Left lung (tissue), 10 donors: ENCODE data around the gene IGSF23. TPM values are rescaled to one million over a fixed set of nuclear protein-coding genes. Genes with fewer than 3 reads are reported as not detected.
A peak's percentile ranks its signal among the peaks of the same experiment; 100 is the strongest.

Source experiments
- ATAC-seq: fragments of 200-7000 bp; cut with Tn5 transposase; one replicate; pipeline ENCODE4 v1.9.1; 2020; ENCODE audit warnings: moderate library complexity
- DNase-seq, 4 donors: peaks; one replicate each; pipeline ENCODE4 v3.0.0-alpha.2; 2013 to 2020
- H3K27ac ChIP-seq, 2 donors: fragments of 200-600 bp; sonication (generic) in 1 of 2; one replicate each; pipeline versions ENCODE4 v1.5.0 to v1.8.0; 2020 to 2021
- H3K27me3 ChIP-seq, 2 donors: fragments of 200-600 bp; sonication (generic) in 1 of 2; one replicate each; pipeline versions ENCODE4 v1.5.0 to v1.8.0; 2020 to 2021
- H3K36me3 ChIP-seq, 2 donors: fragments of 200-600 bp; sonication (generic) in 1 of 2; one replicate each; pipeline versions ENCODE4 v1.5.0 to v1.8.0; 2020 to 2021
- H3K4me1 ChIP-seq, 2 donors: fragments of 200-600 bp; one replicate each; pipeline ENCODE4 v1.8.0; 2021
- H3K4me3 ChIP-seq, 2 donors: fragments of 200-600 bp; sonication (generic) in 1 of 2; one replicate each; pipeline versions ENCODE4 v1.5.0 to v1.8.0; 2020 to 2021; ENCODE audit warnings: mild to moderate bottlenecking in 1 of 2
- H3K9me3 ChIP-seq, 2 donors: fragments of 200-600 bp; sonication (generic) in 1 of 2; one replicate each; pipeline versions ENCODE4 v1.5.0 to v1.8.0; 2020 to 2021
- intact Hi-C, 2 donors: fragments of 100-400 bp; cut with DNase I; formaldehyde crosslinking; loops; one replicate each; pipeline versions ENCODE4 v1.11.2 to v1.14.2; 2022
- polyA plus RNA-seq, 6 donors: library from polyadenylated mRNA; unstranded; fragments of 120-200 nt; gene quantifications; one replicate each; pipeline ENCODE4 v1.2.1, GENCODE V29; 2013; ENCODE audit not compliant: insufficient read length in 6 of 6
- total RNA-seq, 2 donors: library from RNA; stranded (reverse); fragmentation: NEBNext Ultra II Directional; extraction: Animal tissue kit (Norgen Biotek cat#: 25700); gene quantifications; one replicate each; pipeline ENCODE4 v1.2.1, GENCODE V29; 2021
- TF ChIP-seq, protein P1 (sequence below), 2 donors: fragments of 200-600 bp; sonication (generic) in 1 of 2; IDR thresholded peaks; one replicate each; pipeline versions ENCODE4 v1.5.0 to v1.8.0; 2021; ENCODE audit warnings: antibody characterized with exemption in 2 of 2
- donor health status: DM: no; HTN: yes; CAD: no.
- donor health status: DM: no; HTN: no; CAD: no.

IGSF23 gene
- total and polyA plus RNA-seq, 8 donors = 0.17 to 0.18 TPM; not detected in 6

DNA sequence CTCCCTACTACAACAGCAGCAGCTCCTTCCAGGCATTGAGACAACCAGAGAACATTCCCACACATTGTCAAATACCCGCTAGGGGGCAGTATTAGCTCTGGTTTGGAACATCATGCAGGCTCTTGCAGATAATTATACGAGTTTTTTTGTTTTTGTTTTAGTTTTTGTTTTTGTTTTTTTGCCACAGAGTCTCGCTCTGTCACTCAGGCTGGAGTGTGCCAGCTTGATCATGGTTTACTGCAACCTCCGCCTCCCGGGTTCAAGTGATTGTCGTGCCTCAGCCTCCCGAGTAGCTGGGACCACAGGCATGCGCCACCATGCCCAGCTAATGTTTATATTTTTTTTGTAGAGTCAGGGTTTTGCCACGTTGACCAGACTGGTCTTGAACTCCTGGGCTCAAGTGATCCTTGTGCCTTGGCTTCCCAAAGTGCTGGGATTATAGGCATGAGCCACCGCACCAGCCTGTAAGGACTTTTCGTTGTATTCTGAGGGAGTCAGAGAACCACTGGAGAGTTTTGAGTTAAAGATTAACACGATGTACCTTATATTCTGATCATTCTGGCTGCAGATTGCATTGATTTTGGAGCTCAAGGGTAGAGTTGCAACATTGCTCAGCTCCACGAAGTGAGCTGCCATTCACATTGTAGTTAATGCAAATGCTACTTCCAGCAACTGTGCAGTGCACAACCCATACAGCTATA is 42.2 kb upstream of the IGSF23 start:
- DNase-seq (peak in 3 of 4 donors; percentile 44 to 78 (median 68)), ATAC-seq (peak; percentile 95)
- no peak overlapping the region for H3K4me3 ChIP-seq
- intact Hi-C loops = loop anchor here in 1 of 2 donors (5.0 kb wide), 1 partner anchor 86 kb away; no protein-coding TSS in a partner anchor
- no peak overlapping the region for H3K27ac ChIP-seq
- H3K27me3 ChIP-seq = peaks cover 0 to 7% of the 10 kb centered on the region in 2 donors
- H3K36me3 ChIP-seq = no peaks in the 10 kb centered on the region
- peaks cover 0 to 4% of the 10 kb centered on the region in 2 donors for H3K4me1 ChIP-seq
- TF ChIP-seq, protein P1, sequence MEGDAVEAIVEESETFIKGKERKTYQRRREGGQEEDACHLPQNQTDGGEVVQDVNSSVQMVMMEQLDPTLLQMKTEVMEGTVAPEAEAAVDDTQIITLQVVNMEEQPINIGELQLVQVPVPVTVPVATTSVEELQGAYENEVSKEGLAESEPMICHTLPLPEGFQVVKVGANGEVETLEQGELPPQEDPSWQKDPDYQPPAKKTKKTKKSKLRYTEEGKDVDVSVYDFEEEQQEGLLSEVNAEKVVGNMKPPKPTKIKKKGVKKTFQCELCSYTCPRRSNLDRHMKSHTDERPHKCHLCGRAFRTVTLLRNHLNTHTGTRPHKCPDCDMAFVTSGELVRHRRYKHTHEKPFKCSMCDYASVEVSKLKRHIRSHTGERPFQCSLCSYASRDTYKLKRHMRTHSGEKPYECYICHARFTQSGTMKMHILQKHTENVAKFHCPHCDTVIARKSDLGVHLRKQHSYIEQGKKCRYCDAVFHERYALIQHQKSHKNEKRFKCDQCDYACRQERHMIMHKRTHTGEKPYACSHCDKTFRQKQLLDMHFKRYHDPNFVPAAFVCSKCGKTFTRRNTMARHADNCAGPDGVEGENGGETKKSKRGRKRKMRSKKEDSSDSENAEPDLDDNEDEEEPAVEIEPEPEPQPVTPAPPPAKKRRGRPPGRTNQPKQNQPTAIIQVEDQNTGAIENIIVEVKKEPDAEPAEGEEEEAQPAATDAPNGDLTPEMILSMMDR (IDR thresholded peaks at IDR 0.05) = peak; percentile 83 to 88
- H3K9me3 ChIP-seq = no peaks in the 10 kb centered on the region

GRCh38 chr19:44571830-44572580 is 41.4 kb upstream of the IGSF23 start:
- intact Hi-C loops = loop anchor here in 1 of 2 donors (5.0 kb wide), 1 partner anchor 85 kb away; no protein-coding TSS in a partner anchor
- H3K27me3 ChIP-seq = peaks cover 0 to under 1% of the 10 kb centered on the region in 2 donors
- no peaks in the 10 kb centered on the region for H3K9me3 ChIP-seq
- no peak overlapping the region for H3K27ac ChIP-seq
- H3K4me3 ChIP-seq = no peak overlapping the region
- peak; percentile 10 for ATAC-seq
- H3K36me3 ChIP-seq = no peaks in the 10 kb centered on the region
- DNase-seq = no peak
- peaks cover 0 to under 1% of the 10 kb centered on the region in 2 donors for H3K4me1 ChIP-seq
- TF ChIP-seq, protein P1 (IDR thresholded peaks at IDR 0.05) = no peak

- Histone ChIP-seq H3K4me3 (no peak overlapping the region), H3K4me1 (no peaks in the 10 kb centered on the region), H3K27ac (no peak overlapping the region), H3K9me3 (no peaks in the 10 kb centered on the region), H3K36me3 (no peaks in the 10 kb centered on the region), H3K27me3 (no peaks in the 10 kb centered on the region)
- DNase-seq (no peak), ATAC-seq (no peak)
- TF ChIP-seq, protein P1 (IDR thresholded peaks at IDR 0.05) = no peak
- intact Hi-C loops = loop anchor here in 1 of 2 donors (5.0 kb wide), 1 partner anchor 85 kb away; no protein-coding TSS in a partner anchor
Observed at GRCh38 chr19:44572581-44572900, 40.8 kb upstream of the IGSF23 start.

GRCh38 chr19:44573183-44573582 is 40.2 kb upstream of the IGSF23 start:
- Histone ChIP-seq H3K9me3 (no peaks in the 10 kb centered on the region), H3K36me3 (no peaks in the 10 kb centered on the region), H3K27ac (no peak overlapping the region), H3K4me1 (no peaks in the 10 kb centered on the region), H3K4me3 (no peak overlapping the region), H3K27me3 (no peaks in the 10 kb centered on the region)
- DNase-seq = no peak
- ATAC-seq = no peak
- TF ChIP-seq, protein P1 (IDR thresholded peaks at IDR 0.05) = no peak
- intact Hi-C loops = loop anchor here in 1 of 2 donors (5.0 kb wide), 1 partner anchor 84 kb away; no protein-coding TSS in a partner anchor

DNA sequence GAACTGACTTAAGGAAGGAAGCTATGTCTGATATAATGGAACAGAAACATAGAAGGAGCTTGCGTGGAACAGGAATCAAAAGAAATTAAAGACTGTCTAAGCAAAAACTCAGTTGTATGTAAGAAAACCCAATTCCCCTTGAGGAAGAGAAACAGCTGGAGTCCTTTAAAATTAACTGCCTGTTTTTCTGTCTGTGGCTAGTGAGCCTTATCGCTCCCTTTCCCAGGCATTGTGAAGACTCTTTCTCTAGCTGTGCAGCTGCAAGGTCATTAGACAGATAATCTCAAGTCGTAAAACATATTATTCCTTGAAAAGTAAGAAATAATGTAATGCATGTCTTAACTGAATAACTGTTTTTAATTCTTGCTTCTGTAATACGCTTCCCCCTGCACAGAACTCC is 39.7 kb upstream of the IGSF23 start:
- Histone ChIP-seq H3K36me3 (no peaks in the 10 kb centered on the region), H3K4me1 (no peaks in the 10 kb centered on the region), H3K9me3 (no peaks in the 10 kb centered on the region), H3K27me3 (no peaks in the 10 kb centered on the region), H3K27ac (no peak overlapping the region), H3K4me3 (no peak overlapping the region)
- ATAC-seq (no peak), DNase-seq (no peak)
- TF ChIP-seq, protein P1 (IDR thresholded peaks at IDR 0.05) = no peak
- intact Hi-C loops = loop anchor here in 1 of 2 donors (5.0 kb wide), 1 partner anchor 84 kb away; no protein-coding TSS in a partner anchor
